Activated CD8-positive, alpha-beta T cell treated with anti-CD3 and anti-CD28 coated beads, Interleukin-2, amount 10 ng/mL, durations not matched to agents 7 days and 5 days (primary cell): ENCODE data around the gene SLC7A8. TPM values are rescaled to one million over a fixed set of nuclear protein-coding genes. Genes with fewer than 3 reads are reported as not detected.

Experiments used
- ATAC-seq: fragments of 150-1000 bp; cut with Tn5 transposase; one replicate; pipeline ENCODE4 v1.10.0; 2021; ENCODE audit warnings: moderate library complexity
- CTCF ChIA-PET: fragments of 350-600 bp; sonication (Branson Sonifier 250); formaldehyde crosslinking; loops from one replicate; lab custom pipeline; 2021; ENCODE audit warnings: antibody characterized with exemption; lab: Charles Lee
- POLR2A ChIA-PET: fragments of 350-600 bp; sonication (Branson Sonifier 250); formaldehyde crosslinking; loops from one replicate; lab custom pipeline; 2021; ENCODE audit warnings: antibody characterized with exemption; lab: Charles Lee
- DNase-seq: peaks from one replicate; pipeline ENCODE4 v3.0.0-alpha.2; 2020
- H3K27ac Mint-ChIP-seq: one replicate; pipeline ENCODE4 v1.8.0; 2021; ENCODE audit warnings: mild to moderate bottlenecking, mixed read lengths
- H3K27me3 Mint-ChIP-seq: one replicate; pipeline ENCODE4 v1.8.0; 2021; ENCODE audit warnings: low read depth, mixed read lengths
- H3K36me3 Mint-ChIP-seq: one replicate; pipeline ENCODE4 v1.8.0; 2021; ENCODE audit warnings: low read depth, mixed read lengths
- H3K4me1 Mint-ChIP-seq: one replicate; pipeline ENCODE4 v1.8.0; 2021; ENCODE audit warnings: low read depth, mixed read lengths
- H3K4me3 Mint-ChIP-seq: one replicate; pipeline ENCODE4 v1.8.0; 2021; ENCODE audit warnings: mild to moderate bottlenecking, mixed read lengths
- H3K9me3 Mint-ChIP-seq: one replicate; pipeline ENCODE4 v1.8.0; 2022; ENCODE audit warnings: mixed read lengths; ENCODE audit not compliant: insufficient read depth
- total RNA-seq, 2 experiments: library from RNA; stranded (reverse); gene quantifications; one replicate each; pipeline ENCODE4 v1.2.3, GENCODE V29; 2021

SLC7A8 gene
- total RNA-seq, 2 experiments from 2014 or later = 0.24 to 0.57 TPM

DNA sequence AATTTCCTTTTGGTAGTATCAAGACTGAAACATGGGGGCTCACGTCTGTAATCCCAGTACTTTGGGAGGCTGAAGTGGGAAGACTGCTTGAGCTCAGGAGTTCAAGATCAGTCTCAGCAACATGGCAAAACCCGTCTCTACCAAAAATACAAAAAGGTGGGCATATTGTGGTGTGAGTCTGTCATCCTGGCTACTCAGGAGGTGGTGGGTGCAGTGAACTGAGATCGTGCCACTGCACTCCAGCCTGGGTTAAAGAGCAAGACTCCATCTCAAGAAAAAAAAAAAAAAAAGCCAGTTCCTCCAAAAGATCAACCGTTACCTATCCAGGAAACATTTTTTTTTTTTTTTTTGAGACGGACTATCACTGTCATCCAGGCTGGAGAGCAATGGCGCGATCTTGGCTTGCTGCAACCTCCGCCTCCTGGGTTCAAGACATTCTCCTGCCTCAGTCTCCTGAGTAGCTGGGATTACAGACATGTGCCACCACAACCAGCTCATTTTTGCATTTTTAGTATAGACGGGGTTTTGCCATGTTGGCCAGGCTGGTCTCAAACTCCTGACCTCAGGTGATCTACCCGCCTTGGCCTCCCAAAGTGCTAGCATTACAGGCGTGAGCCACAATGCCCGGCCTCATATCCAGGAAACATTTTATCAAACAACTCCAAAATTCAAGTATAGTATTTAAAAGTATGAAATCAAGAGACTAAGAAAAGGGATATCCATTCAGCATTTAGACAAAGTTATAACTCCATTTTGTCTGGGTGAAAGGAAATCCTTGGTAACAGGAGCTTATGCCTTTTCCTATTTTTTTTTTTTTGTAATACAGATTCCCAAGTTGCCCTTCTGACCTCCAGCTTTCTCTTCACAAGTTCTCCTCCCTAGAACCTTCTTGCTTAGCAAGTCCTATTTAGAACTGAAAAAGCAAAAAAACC lies 91.9 kb downstream of the SLC7A8 start:
- ATAC-seq (no peak), DNase-seq (no peak)
- Mint-ChIP-seq H3K27me3 (no peaks in the 10 kb centered on the region), H3K27ac (no peak overlapping the region), H3K4me3 (no peak overlapping the region), H3K9me3 (no peaks in the 10 kb centered on the region), H3K36me3 (peaks cover 53% of the 10 kb centered on the region), H3K4me1 (peaks cover 17% of the 10 kb centered on the region)
- POLR2A ChIA-PET = interaction anchor here (0.7 to 1.0 kb wide), 3 partner anchors 12 to 105 kb away, joined by 3 to 5 read pairs (median 3); no protein-coding TSS in a partner anchor
- CTCF ChIA-PET = interaction anchor here (0.6 to 8.6 kb wide), 11 partner anchors 14 to 162 kb away, joined by 3 to 85 read pairs (median 4); partner anchors contain the start of gene PRMT5

DNA sequence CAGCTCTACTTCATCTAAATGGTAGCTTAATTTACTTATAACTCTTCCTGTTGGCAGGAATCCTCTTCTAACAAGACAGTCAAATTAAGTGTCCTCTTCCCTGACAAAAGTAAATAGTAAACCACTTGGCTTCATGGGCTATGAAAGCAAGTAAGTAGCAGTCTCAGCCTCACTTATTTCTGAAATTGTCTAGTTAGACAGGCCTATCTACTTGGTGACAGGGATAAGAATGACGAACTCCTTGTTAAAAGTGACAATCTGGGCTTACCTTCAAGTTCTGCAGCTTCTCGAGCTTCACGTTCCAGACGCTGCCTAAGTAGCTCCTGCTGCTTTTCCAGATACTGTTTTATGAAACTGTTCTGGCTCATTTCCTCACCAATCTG lies 93.2 kb downstream of the SLC7A8 start:
- H3K27ac Mint-ChIP-seq = no peak overlapping the region
- no peaks in the 10 kb centered on the region for H3K9me3 Mint-ChIP-seq
- peaks cover 13% of the 10 kb centered on the region for H3K4me1 Mint-ChIP-seq
- ATAC-seq (no peak), DNase-seq (no peak)
- no peaks in the 10 kb centered on the region for H3K27me3 Mint-ChIP-seq
- POLR2A ChIA-PET = interaction anchor here (0.8 kb wide), 2 partner anchors 13 to 18 kb away, joined by 3 to 4 read pairs; no protein-coding TSS in a partner anchor
- no peak overlapping the region for H3K4me3 Mint-ChIP-seq
- CTCF ChIA-PET = interaction anchor here (0.8 to 8.6 kb wide), 8 partner anchors 9 to 160 kb away, joined by 3 to 85 read pairs (median 4); no protein-coding TSS in a partner anchor
- H3K36me3 Mint-ChIP-seq = peaks cover 59% of the 10 kb centered on the region

DNA sequence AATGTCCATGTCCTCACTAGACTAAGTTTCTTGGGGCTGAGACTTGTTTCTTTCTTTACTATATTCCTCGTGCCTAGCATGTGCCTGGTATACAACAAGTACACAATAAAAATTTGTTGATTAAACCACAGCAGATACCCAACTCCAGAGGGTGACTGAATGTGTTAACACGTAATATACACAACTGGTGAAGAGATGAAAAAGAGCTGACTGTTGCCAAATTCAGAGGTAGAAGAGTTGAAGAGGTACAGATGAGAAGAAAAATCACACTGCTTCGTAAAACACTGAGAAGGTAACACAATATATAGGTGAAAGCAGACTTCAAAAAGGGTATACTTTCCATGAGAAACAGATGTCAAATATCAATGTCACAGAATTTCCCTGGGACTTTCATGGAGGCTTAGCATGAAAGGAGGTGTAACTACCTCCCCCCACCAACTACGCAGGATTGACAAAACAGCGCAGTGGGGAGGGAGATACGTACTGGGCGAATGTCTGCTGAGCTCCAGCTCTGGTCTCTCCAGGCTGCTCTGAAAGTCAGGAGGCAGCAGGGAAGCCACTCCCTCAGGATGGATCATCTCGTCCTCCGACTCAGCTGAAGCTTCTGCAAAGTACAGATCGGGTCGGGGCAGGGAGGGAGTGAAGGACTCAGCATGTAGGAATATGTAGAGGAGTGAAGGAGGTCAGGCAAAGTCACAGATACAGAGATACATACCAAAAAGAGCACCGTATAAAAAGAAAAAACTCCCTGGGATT lies 93.8 kb downstream of the SLC7A8 start:
- Mint-ChIP-seq H3K4me1 (peaks cover 13% of the 10 kb centered on the region), H3K27ac (no peak overlapping the region), H3K4me3 (no peak overlapping the region), H3K27me3 (no peaks in the 10 kb centered on the region), H3K9me3 (no peaks in the 10 kb centered on the region), H3K36me3 (peaks cover 64% of the 10 kb centered on the region)
- no peak for DNase-seq
- POLR2A ChIA-PET = interaction anchor here (0.8 to 0.9 kb wide), 3 partner anchors 13 to 148 kb away, joined by 3 to 4 read pairs (median 3); no protein-coding TSS in a partner anchor
- no peak for ATAC-seq
- CTCF ChIA-PET = interaction anchor here (1.1 to 8.6 kb wide), 6 partner anchors 10 to 160 kb away, joined by 4 to 85 read pairs (median 8); no protein-coding TSS in a partner anchor

DNA sequence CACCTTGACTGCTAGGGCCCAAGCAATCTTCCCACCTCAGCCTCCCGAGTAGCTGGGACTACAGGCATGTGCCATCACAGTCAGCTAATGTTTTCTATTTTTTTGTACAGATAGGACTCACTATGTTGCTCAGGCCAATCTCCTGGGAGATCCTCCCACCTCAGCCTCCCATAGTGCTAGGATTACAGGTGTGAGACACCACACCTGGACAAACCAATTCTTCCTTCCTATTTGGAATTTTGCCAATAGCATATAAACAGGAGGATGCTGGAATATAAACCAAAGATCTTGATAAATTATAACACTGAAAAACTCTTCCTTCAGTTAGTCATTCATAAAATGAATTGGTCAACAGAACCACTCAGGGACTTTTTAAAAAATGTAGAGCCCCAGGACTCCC lies 96.9 kb downstream of the SLC7A8 start:
- ATAC-seq = no peak
- DNase-seq = no peak
- no peaks in the 10 kb centered on the region for H3K4me1 Mint-ChIP-seq
- POLR2A ChIA-PET = no interaction called here
- no peak overlapping the region for H3K27ac Mint-ChIP-seq
- CTCF ChIA-PET = interaction anchor here (0.6 to 8.6 kb wide), 3 partner anchors 9 to 29 kb away, joined by 3 to 85 read pairs (median 4); no protein-coding TSS in a partner anchor
- H3K36me3 Mint-ChIP-seq = peaks cover 62% of the 10 kb centered on the region
- H3K27me3 Mint-ChIP-seq = no peaks in the 10 kb centered on the region
- H3K4me3 Mint-ChIP-seq = no peak overlapping the region
- no peaks in the 10 kb centered on the region for H3K9me3 Mint-ChIP-seq

DNA sequence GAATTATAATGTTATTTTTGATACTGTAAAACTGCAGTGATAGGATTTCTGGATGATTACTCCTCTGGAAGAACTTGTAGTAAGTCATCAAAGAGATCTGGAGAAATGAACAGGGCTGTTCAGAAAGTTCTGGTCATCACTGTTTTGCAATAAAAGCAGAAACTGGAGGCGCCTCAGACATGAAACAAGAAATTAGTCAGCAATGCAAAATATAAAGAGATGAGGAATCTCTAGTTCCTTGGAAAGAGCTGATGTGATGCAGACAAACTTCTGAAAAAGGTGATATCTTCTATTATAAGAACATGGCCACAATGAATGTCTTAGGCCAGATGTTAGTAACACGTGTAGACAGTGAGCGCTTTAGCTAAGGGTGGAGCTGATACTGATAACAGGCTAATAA lies 98.0 kb downstream of the SLC7A8 start:
- H3K4me1 Mint-ChIP-seq = no peaks in the 10 kb centered on the region
- no peaks in the 10 kb centered on the region for H3K9me3 Mint-ChIP-seq
- DNase-seq (no peak), ATAC-seq (no peak)
- H3K27ac Mint-ChIP-seq = no peak overlapping the region
- H3K27me3 Mint-ChIP-seq = no peaks in the 10 kb centered on the region
- peaks cover 68% of the 10 kb centered on the region for H3K36me3 Mint-ChIP-seq
- ChIA-PET POLR2A (no interaction called here), CTCF (interaction anchor here (1.0 to 8.6 kb wide), 5 partner anchors 8 to 79 kb away, joined by 3 to 85 read pairs (median 4); partner anchors contain the start of gene ACIN1)
- no peak overlapping the region for H3K4me3 Mint-ChIP-seq

DNA sequence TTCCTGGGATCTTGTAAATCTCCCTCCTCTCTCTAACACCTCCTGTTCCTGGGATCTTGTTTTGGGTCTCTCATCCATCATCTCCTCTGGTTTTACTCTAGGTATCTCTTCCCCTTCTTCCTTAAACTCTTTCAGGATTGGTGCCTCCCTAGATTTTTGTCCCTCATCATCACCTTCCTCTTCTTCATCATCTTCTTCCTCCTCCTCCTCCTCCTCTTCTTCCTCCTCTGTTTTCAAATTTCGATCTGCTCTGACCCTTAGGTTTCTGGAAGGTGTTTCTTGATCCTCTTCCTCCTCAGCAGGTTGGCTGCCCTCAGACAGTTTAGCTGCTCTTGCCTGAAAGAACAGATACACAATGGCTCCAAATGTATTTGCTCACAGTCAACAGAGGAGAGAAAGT lies 103.0 kb downstream of the SLC7A8 start:
- DNase-seq = no peak
- Mint-ChIP-seq H3K4me3 (no peak overlapping the region), H3K9me3 (no peaks in the 10 kb centered on the region), H3K4me1 (no peaks in the 10 kb centered on the region), H3K36me3 (peaks cover 75% of the 10 kb centered on the region), H3K27me3 (no peaks in the 10 kb centered on the region), H3K27ac (peak overlapping the region; percentile 13)
- ChIA-PET POLR2A (interaction anchor here (1.1 kb wide), 1 partner anchor 19 kb away, joined by 3 read pairs; no protein-coding TSS in a partner anchor), CTCF (interaction anchor here (0.9 to 8.6 kb wide), 5 partner anchors 10 to 94 kb away, joined by 3 to 96 read pairs (median 7); partner anchors contain the start of genes ACIN1 and C14orf119)
- ATAC-seq = no peak

DNA sequence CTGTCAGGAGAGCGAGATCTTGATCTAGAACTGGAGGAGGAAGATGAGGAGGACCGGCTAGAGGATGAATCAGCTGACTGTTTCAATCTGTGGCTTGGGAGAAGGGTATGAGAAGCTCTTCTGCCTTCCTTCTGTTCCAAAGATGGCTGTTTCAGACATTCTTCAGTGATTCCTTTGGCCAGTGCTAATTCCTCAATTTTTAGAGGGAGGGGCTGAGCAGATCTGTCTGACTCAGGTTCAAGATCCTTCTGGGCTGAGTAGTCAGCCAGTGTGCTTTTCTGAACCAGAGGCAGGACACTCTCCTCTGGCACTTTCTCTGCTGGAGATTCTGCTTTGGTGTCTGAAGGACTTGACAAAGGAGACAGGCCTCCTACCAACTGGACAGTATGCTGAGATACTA lies 103.7 kb downstream of the SLC7A8 start:
- POLR2A ChIA-PET = interaction anchor here (0.7 to 1.1 kb wide), 2 partner anchors 12 to 20 kb away, joined by 3 to 5 read pairs; no protein-coding TSS in a partner anchor
- Mint-ChIP-seq H3K9me3 (no peaks in the 10 kb centered on the region), H3K27ac (peak overlapping the region; percentile 28), H3K27me3 (no peaks in the 10 kb centered on the region), H3K36me3 (peaks cover 73% of the 10 kb centered on the region), H3K4me1 (no peaks in the 10 kb centered on the region), H3K4me3 (no peak overlapping the region)
- no peak for ATAC-seq
- CTCF ChIA-PET = interaction anchor here (0.9 to 8.6 kb wide), 4 partner anchors 9 to 41 kb away, joined by 3 to 96 read pairs (median 14); partner anchors contain the start of genes ACIN1 and C14orf119
- DNase-seq = no peak

DNA sequence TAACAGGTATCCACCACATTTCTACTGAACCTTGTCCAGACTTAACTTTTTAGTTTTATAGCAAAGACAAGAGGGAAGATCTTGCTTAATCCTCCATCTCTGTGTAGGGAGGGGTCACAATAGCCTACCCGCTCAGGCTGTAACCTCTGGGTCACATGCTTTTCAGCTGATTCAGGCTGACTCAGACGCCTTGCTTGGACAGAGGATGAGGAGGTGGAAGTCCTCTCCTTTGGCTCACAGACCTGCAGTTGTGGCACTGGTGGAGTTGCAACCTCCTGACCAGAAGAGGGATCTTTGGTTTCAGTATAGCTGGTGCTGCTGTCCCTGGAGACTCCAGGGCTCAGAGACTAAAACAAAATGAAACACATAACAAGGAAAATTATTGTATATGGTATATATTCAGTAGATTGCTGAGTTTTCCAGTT lies 104.8 kb downstream of the SLC7A8 start:
- DNase-seq = no peak
- Mint-ChIP-seq H3K4me1 (no peaks in the 10 kb centered on the region), H3K27ac (no peak overlapping the region), H3K36me3 (peaks cover 74% of the 10 kb centered on the region), H3K4me3 (no peak overlapping the region), H3K9me3 (no peaks in the 10 kb centered on the region), H3K27me3 (no peaks in the 10 kb centered on the region)
- no peak for ATAC-seq
- CTCF ChIA-PET = interaction anchor here (1.5 to 8.6 kb wide), 9 partner anchors 9 to 92 kb away, joined by 4 to 96 read pairs (median 26); partner anchors contain the start of genes ACIN1, C14orf119, CDH24 and CEBPE
- POLR2A ChIA-PET = interaction anchor here (2.3 kb wide), 1 partner anchor 16 kb away, joined by 20 read pairs; the partner anchor contains the start of genes ACIN1 and C14orf119

DNA sequence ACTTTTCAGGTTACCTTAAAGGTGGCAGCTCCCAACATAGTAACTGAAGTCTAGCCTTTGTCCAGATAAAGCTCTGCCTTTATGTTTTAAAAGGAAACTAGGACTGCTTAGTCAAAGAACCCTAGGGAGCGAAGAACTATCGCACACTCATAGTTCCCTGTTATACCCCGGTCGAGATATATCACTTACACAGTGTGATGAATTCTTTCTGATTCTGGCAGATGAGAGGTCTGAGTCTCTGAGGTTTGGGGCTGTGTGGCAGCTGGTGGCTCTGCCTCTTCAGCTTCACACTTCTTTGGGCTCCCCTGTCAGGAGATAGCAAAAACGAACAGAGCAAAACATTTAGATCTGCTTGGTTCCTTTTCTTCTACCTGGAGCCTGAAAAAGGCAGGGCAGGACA lies 105.5 kb downstream of the SLC7A8 start:
- CTCF ChIA-PET = interaction anchor here (1.0 to 8.6 kb wide), 18 partner anchors 8 to 241 kb away, joined by 3 to 96 read pairs (median 12); partner anchors contain the start of genes ACIN1, C14orf119, CDH24 and CEBPE
- Mint-ChIP-seq H3K9me3 (no peaks in the 10 kb centered on the region), H3K36me3 (peaks cover 72% of the 10 kb centered on the region), H3K27me3 (no peaks in the 10 kb centered on the region), H3K4me3 (no peak overlapping the region), H3K4me1 (no peaks in the 10 kb centered on the region), H3K27ac (no peak overlapping the region)
- no peak for ATAC-seq
- POLR2A ChIA-PET = interaction anchor here (2.3 kb wide), 1 partner anchor 17 kb away, joined by 20 read pairs; the partner anchor contains the start of genes ACIN1 and C14orf119
- no peak for DNase-seq

DNA sequence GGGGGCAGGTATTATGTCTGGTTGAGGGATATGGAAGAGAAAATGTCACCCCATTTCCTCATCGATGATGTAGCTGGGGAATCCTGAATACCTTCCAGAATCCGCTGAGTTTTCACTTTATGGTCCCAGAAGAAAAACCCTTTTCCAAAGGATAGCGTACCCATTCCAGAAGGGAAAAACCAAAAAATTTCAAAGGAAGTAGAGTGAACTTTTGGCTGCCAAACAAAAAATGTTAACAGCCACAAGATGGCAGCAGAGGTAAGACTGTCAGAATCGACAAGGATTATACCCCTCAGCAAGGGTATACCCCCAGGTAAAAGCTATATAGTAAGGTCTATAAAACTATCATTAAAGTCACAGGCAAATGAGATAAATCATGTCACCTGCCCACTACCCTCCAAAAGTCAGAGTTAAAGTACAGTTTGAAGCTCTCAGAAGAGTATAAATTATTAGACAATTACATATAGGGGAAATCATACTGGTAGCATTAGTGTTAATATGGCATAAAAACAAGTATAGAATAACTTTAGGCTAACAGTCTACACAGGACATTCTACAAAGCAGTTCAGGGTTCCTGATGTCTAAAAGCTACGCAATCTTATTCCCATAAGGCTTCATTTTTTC lies 106.6 kb downstream of the SLC7A8 start:
- H3K27me3 Mint-ChIP-seq = no peaks in the 10 kb centered on the region
- ATAC-seq (peak; percentile 63), DNase-seq (peak; percentile 56)
- no peak overlapping the region for H3K4me3 Mint-ChIP-seq
- peaks cover 5% of the 10 kb centered on the region for H3K4me1 Mint-ChIP-seq
- peaks cover 79% of the 10 kb centered on the region for H3K36me3 Mint-ChIP-seq
- ChIA-PET POLR2A (interaction anchor here (0.9 to 2.3 kb wide), 2 partner anchors 13 to 18 kb away, joined by 4 to 20 read pairs; partner anchors contain the start of genes ACIN1 and C14orf119), CTCF (interaction anchor here (0.6 to 8.6 kb wide), 34 partner anchors 8 to 244 kb away, joined by 3 to 96 read pairs (median 4); partner anchors contain the start of genes ACIN1, C14orf119, CDH24 and CEBPE)
- no peaks in the 10 kb centered on the region for H3K9me3 Mint-ChIP-seq
- no peak overlapping the region for H3K27ac Mint-ChIP-seq
